Smooth muscle cell of the brain vasculature (primary cell): ENCODE measurements around the gene DICER1.

ENCODE experiments used
- DNase-seq: peaks from one replicate; pipeline ENCODE4 v3.0.0-alpha.2; 2012; ENCODE audit warnings: low read depth, low spot score

The DICER1 gene

GRCh38 chr14:95041477-95042020 lies 115.8 kb downstream of the DICER1 start:
- DNase-seq, result no peak

DNA sequence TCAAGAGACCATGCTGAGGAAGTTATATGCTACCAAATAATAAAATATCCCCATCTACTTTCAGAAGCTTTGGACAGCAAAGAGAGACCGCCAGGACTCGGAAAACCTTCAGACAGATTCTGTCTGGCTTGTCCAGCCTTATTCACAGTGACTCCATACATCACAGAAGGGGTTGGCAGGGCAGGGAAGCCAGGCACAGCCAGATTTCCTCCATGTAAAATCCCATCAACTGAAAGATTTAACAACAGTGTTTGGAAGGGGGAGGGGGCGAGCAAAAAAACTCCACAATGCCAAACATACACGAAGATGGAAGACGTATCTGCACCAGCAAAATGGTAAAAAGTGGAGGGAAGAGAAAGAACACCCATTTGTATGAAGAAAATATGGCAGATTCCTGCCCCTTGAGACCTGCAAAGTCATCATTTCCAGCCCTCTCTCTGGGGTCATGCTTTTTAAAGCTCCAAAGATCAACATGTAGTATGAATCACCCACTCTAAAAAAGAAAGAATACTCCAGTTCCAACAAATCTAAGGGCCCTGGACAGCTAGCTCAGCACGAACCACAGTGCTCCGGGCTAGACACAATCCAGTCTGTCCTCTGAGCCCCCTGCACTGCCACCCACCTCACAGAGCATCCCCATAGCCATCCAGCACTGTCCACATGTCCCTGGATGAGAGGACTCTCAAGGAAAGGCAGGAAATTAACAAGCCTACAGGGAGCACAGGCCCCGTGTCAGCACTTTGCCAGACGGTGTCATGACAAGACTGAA lies 116.4 kb downstream of the DICER1 start:
- DNase-seq, result no peak

- DNase-seq, result no peak
Measured at GRCh38 chr14:95039993-95040348, 117.4 kb downstream of the DICER1 start.

- DNase-seq, result no peak
Measured at GRCh38 chr14:95039259-95039992, 117.9 kb downstream of the DICER1 start.

DNA sequence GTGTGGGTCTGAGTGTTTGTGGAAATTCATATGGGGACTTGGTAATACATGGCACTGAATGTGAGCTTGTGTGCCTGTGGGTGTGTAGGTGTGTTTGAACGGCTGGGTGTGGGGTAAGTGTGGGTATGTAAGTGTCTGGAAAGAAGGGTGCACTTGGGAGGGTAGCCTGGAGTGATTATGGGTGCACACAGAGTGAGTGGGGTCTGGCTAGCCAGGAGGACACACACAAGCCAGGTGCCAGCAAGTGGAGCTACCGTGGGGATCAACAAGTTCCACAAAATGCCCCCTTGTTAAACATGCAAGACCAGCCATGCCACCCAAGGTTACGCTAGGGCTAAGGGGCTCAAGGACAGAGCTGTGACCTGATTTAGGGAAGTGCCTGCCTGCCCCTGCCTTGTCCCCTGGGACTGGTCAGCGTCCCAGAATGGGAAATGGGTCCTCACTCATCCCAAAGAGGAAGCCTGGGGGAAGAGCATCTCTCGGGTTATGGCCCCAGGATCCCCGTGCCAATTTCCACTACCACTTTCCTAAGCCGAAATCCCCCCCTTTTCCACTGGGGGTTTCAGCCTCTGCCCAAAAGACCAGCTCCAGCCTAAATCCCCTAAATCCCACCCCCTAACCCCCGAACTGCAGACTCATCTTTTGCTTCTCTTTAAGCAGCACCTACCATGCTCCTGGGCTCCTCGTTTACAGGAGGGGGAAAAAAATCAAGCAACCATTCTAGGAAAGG lies 118.6 kb downstream of the DICER1 start:
- no peak for DNase-seq

- no peak for DNase-seq
Measured at GRCh38 chr14:95037273-95037672, 120.1 kb downstream of the DICER1 start.
